PC-3 (cell line): ENCODE data around the gene GLS2.
"Not testable (repeated sequence)": the region's sequence is repeated elsewhere in the genome, so short reads cannot be mapped to it uniquely, and the experiment has no call there.

Source experiments
- EZH2 ChIP-seq: fragments of 300-600 bp; sonication (generic); IDR thresholded peaks from one replicate; pipeline ENCODE4 v1.6.1; 2017; ENCODE audit warnings: antibody characterized with exemption, mild to moderate bottlenecking, low read length; ENCODE audit not compliant: unreplicated experiment
- EZH2phosphoT487 ChIP-seq: fragments of 300-600 bp; sonication (generic); IDR thresholded peaks from 2 replicates; pipeline ENCODE4 v1.6.1; 2018; ENCODE audit warnings: mild to moderate bottlenecking, antibody characterized with exemption, low read length, borderline replicate concordance
- TF ChIP-seq, protein P1 (sequence below): fragments of 300-600 bp; sonication (generic); conservative IDR thresholded peaks from 2 replicates; pipeline ENCODE4 v1.5.1; 2017; ENCODE audit warnings: antibody characterized with exemption, low read depth, mild to moderate bottlenecking, low read length

DNA sequence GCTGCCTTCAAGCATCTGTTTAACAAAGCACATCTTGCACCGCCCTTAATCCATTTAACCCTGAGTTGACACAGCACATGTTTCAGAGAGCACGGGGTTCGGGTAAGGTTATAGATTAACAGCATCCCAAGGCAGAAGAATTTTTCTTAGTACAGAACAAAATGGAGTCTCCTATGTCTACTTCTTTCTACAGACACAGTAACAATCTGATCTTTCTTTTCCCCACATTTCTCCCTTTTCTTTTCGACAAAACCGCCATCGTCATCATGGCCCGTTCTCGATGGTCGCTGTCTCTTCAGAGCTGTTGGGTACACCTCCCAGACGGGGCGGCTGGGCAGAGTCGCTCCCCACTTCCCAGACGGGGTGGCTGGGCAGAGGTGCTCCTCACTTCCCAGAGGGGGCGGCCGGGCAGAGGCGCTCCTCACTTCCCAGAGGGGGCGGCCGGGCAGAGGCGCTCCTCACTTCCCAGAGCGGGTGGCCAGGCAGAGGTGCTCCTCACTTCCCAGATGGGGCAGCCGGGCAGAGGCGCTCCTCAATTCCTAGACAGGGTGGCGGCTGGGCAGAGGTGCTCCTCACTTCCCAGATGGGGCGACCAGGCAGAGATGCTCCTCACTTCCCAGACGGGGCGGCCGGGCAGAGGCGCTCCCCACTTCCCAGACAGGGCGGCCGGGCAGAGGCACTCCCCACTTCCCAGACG, 5.6 kb upstream of the GLS2 start:
- TF ChIP-seq, protein P1, sequence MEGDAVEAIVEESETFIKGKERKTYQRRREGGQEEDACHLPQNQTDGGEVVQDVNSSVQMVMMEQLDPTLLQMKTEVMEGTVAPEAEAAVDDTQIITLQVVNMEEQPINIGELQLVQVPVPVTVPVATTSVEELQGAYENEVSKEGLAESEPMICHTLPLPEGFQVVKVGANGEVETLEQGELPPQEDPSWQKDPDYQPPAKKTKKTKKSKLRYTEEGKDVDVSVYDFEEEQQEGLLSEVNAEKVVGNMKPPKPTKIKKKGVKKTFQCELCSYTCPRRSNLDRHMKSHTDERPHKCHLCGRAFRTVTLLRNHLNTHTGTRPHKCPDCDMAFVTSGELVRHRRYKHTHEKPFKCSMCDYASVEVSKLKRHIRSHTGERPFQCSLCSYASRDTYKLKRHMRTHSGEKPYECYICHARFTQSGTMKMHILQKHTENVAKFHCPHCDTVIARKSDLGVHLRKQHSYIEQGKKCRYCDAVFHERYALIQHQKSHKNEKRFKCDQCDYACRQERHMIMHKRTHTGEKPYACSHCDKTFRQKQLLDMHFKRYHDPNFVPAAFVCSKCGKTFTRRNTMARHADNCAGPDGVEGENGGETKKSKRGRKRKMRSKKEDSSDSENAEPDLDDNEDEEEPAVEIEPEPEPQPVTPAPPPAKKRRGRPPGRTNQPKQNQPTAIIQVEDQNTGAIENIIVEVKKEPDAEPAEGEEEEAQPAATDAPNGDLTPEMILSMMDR: not testable (repeated sequence)
- TF ChIP-seq EZH2phosphoT487, EZH2: not testable (repeated sequence)
